ENCODE measurements around the gene DNAH3.

DNA sequence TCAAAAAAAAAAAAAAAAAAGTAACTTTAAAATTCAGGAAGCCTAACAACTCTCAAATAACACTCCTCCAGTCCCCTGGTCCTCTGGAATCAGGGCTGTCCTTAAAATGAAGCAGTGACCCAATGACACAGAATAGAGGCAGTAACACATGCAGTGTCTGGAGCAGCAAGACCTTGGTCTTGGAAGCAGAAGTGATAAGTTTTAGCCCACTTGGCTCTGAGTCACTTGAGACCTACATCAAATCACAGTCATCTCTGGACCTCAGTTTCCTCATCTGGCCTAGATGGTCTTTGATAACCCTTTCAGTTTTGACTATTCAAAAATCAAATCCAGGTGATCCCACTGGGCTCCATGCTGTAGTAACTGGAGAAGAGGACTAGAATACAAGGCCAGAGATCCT is 211.0 kb downstream of the DNAH3 start:
- TF ChIP-seq, protein P1, sequence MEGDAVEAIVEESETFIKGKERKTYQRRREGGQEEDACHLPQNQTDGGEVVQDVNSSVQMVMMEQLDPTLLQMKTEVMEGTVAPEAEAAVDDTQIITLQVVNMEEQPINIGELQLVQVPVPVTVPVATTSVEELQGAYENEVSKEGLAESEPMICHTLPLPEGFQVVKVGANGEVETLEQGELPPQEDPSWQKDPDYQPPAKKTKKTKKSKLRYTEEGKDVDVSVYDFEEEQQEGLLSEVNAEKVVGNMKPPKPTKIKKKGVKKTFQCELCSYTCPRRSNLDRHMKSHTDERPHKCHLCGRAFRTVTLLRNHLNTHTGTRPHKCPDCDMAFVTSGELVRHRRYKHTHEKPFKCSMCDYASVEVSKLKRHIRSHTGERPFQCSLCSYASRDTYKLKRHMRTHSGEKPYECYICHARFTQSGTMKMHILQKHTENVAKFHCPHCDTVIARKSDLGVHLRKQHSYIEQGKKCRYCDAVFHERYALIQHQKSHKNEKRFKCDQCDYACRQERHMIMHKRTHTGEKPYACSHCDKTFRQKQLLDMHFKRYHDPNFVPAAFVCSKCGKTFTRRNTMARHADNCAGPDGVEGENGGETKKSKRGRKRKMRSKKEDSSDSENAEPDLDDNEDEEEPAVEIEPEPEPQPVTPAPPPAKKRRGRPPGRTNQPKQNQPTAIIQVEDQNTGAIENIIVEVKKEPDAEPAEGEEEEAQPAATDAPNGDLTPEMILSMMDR (IDR thresholded peaks at IDR 0.05): no peak
- TF ChIP-seq FOXK1 (CRISPR knock-in tag; IDR thresholded peaks at IDR 0.05) (no peak), NFATC4 (CRISPR knock-in tag; IDR thresholded peaks at IDR 0.05) (no peak), ZNF317 (CRISPR knock-in tag; IDR thresholded peaks at IDR 0.05; ENCODE audit: borderline replicate concordance, low read depth) (no peak), JUN (CRISPR knock-in tag; IDR thresholded peaks at IDR 0.05) (no peak)
- TF ChIP-seq, protein P2, sequence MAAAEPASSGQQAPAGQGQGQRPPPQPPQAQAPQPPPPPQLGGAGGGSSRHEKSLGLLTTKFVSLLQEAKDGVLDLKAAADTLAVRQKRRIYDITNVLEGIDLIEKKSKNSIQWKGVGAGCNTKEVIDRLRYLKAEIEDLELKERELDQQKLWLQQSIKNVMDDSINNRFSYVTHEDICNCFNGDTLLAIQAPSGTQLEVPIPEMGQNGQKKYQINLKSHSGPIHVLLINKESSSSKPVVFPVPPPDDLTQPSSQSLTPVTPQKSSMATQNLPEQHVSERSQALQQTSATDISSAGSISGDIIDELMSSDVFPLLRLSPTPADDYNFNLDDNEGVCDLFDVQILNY (CRISPR knock-in tag; IDR thresholded peaks at IDR 0.05): no peak
- TF ChIP-seq, protein P3, sequence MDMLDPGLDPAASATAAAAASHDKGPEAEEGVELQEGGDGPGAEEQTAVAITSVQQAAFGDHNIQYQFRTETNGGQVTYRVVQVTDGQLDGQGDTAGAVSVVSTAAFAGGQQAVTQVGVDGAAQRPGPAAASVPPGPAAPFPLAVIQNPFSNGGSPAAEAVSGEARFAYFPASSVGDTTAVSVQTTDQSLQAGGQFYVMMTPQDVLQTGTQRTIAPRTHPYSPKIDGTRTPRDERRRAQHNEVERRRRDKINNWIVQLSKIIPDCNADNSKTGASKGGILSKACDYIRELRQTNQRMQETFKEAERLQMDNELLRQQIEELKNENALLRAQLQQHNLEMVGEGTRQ (CRISPR knock-in tag; IDR thresholded peaks at IDR 0.05): no peak
